MG63 (cell line): Measurements from ENCODE around the gene KCNJ16. TPM values are rescaled to one million over a fixed set of nuclear protein-coding genes. Genes with fewer than 3 reads are reported as not detected.
A peak's percentile ranks its signal among the peaks of the same experiment; 100 is the strongest.

ENCODE experiments used
- DNase-seq: peaks from one replicate; pipeline ENCODE4 v3.0.0-alpha.2; 2020
- H3K27me3 ChIP-seq: fragments of 250-450 bp; sonication (Bioruptor Pico); 2 replicates; pipeline ENCODE4 v1.5.1; 2020; ENCODE audit warnings: mild to moderate bottlenecking, moderate library complexity
- H3K36me3 ChIP-seq: fragments of 250-450 bp; sonication (Bioruptor Pico); 2 replicates; pipeline ENCODE4 v1.5.1; 2020; ENCODE audit warnings: mild to moderate bottlenecking, moderate library complexity
- H3K4me3 ChIP-seq: fragments of 250-450 bp; sonication (Bioruptor Pico); 2 replicates; pipeline ENCODE4 v1.5.1; 2020; ENCODE audit warnings: mild to moderate bottlenecking, moderate library complexity
- H3K9me3 ChIP-seq: fragments of 250-450 bp; sonication (Bioruptor Pico); 2 replicates; pipeline ENCODE4 v1.5.1; 2020; ENCODE audit warnings: mild to moderate bottlenecking, moderate library complexity
- total RNA-seq: library from RNA; depleted of rRNA; stranded (reverse); fragments of >200 nt; shearing (Covaris generic); gene quantifications from 2 replicates; pipeline ENCODE4 v1.2.3, GENCODE V29; 2014; ENCODE audit warnings: low replicate concordance

Gene KCNJ16
- total RNA-seq, 1 experiment from 2014 or later = not detected

DNA sequence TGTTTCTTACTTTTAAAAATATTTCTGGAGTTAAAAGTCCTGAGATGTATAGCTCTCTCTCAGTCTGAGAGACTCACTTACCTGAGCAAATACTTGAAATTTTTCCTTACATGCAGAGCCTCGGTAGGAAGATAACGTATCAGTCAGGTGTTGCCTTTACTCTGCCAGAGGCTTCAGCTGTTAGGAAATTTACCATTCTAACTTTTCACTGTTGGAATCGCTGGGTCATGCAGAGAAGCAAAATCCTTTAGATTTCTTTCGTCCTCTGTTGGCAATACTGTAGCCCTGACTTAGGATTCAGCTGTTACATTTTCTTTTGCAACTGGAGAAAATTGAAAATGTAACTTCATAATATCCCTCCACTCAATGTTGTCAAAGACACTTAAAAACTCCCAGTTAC lies 20.0 kb upstream of the KCNJ16 start:
- H3K4me3 ChIP-seq = no peak overlapping the region
- H3K36me3 ChIP-seq = no peaks in the 10 kb centered on the region
- no peaks in the 10 kb centered on the region for H3K9me3 ChIP-seq
- no peaks in the 10 kb centered on the region for H3K27me3 ChIP-seq
- DNase-seq = no peak

GRCh38 chr17:70059071-70059470 lies 16.0 kb upstream of the KCNJ16 start:
- Histone ChIP-seq H3K27me3 (no peaks in the 10 kb centered on the region), H3K4me3 (no peak overlapping the region), H3K9me3 (no peaks in the 10 kb centered on the region), H3K36me3 (no peaks in the 10 kb centered on the region)
- DNase-seq = no peak

DNA sequence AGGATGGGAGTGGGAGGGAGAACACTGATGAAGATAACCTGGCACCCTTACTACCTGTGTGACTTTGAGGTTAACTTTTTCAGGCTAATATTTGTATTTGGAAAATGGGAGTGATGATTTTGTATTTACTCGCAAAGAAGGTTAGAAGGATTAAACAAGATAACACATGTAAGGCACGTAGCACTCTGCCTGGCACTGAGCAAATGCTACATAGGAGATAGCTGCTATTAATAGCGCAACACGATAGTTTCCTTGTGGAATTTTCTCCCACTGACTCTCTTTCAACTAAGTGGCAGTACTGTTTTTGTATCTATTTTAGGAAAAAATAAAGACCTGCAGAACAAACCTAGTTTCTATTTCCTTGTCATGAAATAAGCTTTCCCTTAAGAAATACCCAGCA lies 15.4 kb upstream of the KCNJ16 start:
- DNase-seq = no peak
- Histone ChIP-seq H3K4me3 (no peak overlapping the region), H3K36me3 (no peaks in the 10 kb centered on the region)

DNA sequence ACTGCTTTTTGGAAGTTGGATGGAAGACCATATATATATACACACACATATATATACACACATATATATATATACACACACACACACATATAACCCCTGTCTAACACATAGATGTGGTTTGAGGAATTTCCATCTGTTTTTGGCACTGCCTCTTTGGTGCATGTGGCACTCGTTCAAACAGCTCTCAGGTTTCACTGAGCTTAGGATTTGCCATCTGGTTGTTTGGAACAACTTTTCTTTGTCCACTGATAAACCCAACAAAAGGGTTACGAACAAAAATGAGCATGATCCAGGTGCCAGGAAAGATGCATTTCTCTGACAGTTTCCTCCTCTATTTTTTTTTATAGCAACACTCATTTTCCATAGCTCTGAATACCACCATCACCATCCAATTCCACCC lies 14.6 kb upstream of the KCNJ16 start:
- no peaks in the 10 kb centered on the region for H3K27me3 ChIP-seq
- H3K9me3 ChIP-seq = no peaks in the 10 kb centered on the region
- no peak overlapping the region for H3K4me3 ChIP-seq
- peak; percentile 24 for DNase-seq
- no peaks in the 10 kb centered on the region for H3K36me3 ChIP-seq

More for the DNA sequence above, 15.4 kb upstream of the KCNJ16 start:
- H3K9me3 ChIP-seq = no peaks in the 10 kb centered on the region
- no peaks in the 10 kb centered on the region for H3K27me3 ChIP-seq

- DNase-seq = no peak
- H3K9me3 ChIP-seq = no peaks in the 10 kb centered on the region
- H3K36me3 ChIP-seq = no peaks in the 10 kb centered on the region
- no peak overlapping the region for H3K4me3 ChIP-seq
- H3K27me3 ChIP-seq = no peaks in the 10 kb centered on the region
Observed at GRCh38 chr17:70067134-70067533, 7.9 kb upstream of the KCNJ16 start.

DNA sequence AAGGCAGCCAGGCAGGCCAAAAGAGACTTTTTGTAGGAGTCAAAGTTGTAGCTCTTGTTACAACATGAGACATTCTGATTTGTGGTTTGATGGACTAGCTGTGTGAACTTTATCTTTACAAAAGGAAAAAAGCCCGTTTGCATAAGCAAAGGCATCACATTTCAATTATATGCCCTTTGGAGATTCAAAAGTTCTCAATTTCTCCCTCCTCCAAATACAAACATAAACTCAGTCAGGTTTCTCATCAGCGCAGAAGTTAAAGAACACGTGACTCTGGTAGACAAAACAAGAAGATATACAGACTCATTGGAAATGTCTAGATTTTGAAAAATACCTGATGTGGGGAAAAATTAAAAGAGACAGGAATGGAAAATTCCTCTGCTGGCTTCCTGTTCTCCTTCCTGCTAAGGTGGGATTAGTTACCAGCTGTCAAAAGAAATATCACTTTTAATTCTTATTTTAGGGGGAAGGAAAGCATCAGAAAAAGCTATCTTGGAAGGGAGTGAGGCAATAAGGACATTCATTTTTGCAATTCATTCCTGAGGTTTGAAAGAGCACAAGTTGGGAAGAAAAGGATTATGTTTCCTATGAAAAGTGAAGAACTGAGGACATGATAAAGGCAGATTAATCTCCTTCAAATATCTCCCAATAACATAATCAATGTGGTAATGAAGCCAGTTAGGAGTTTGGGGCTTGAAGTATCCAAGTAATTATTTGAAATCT lies 4.6 kb upstream of the KCNJ16 start:
- no peak overlapping the region for H3K4me3 ChIP-seq
- DNase-seq = no peak
- H3K36me3 ChIP-seq = no peaks in the 10 kb centered on the region
- H3K9me3 ChIP-seq = no peaks in the 10 kb centered on the region
- no peaks in the 10 kb centered on the region for H3K27me3 ChIP-seq

DNA sequence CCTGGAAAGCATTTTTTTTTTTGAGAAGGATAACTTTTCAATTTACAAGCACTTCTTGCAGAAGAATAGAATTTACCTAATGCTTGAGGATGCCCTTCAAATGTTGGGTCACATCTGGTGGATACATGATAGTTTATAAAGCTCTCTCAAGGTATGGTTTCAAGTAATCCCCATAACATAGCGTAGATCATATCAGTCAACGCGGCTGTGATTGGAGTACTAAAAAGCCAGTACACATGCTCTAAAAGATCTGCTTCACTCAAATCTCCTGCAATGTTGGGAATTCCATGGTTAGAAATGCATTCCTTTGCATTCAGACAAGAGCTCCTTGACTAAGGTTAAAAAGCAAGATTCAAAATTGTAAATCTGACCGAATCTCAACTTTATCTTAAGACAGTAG lies 3.9 kb upstream of the KCNJ16 start:
- no peaks in the 10 kb centered on the region for H3K9me3 ChIP-seq
- H3K36me3 ChIP-seq = no peaks in the 10 kb centered on the region
- no peaks in the 10 kb centered on the region for H3K27me3 ChIP-seq
- H3K4me3 ChIP-seq = no peak overlapping the region
- no peak for DNase-seq

GRCh38 chr17:70071620-70072019 lies 3.4 kb upstream of the KCNJ16 start:
- Histone ChIP-seq H3K36me3 (no peaks in the 10 kb centered on the region), H3K27me3 (no peaks in the 10 kb centered on the region), H3K4me3 (no peak overlapping the region), H3K9me3 (no peaks in the 10 kb centered on the region)
- DNase-seq = no peak

- DNase-seq = no peak
- H3K4me3 ChIP-seq = no peak overlapping the region
- H3K9me3 ChIP-seq = no peaks in the 10 kb centered on the region
- no peaks in the 10 kb centered on the region for H3K36me3 ChIP-seq
- no peaks in the 10 kb centered on the region for H3K27me3 ChIP-seq
Observed at GRCh38 chr17:70072546-70073309, 2.3 kb upstream of the KCNJ16 start.

- Histone ChIP-seq H3K9me3 (no peaks in the 10 kb centered on the region), H3K27me3 (no peaks in the 10 kb centered on the region), H3K36me3 (no peaks in the 10 kb centered on the region), H3K4me3 (no peak overlapping the region)
- no peak for DNase-seq
Observed at GRCh38 chr17:70073310-70073709, 1.7 kb upstream of the KCNJ16 start.

DNA sequence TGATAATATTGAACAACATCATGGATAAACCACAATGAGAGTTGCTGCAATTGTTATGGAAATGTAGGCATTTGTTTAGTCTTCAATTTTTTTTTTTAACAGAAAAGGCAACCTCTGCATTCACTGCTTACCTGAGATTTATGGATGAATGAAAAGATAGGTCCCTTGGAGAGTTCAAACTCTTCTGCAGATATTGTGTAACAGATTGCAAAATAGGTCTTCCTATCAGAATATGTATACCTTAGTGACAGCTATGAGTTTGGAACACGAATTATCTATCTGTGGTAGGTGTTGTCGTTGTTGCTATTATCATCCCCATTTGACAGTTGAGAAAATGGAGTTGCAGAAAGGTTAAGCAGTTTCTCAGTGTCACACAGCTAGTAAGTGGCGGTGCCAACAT lies 1.2 kb upstream of the KCNJ16 start:
- Histone ChIP-seq H3K36me3 (no peaks in the 10 kb centered on the region), H3K27me3 (no peaks in the 10 kb centered on the region), H3K4me3 (no peak overlapping the region), H3K9me3 (no peaks in the 10 kb centered on the region)
- no peak for DNase-seq

GRCh38 chr17:70074236-70074830 lies 692 bp upstream of the KCNJ16 start:
- Histone ChIP-seq H3K4me3 (no peak overlapping the region), H3K27me3 (no peaks in the 10 kb centered on the region), H3K36me3 (no peaks in the 10 kb centered on the region), H3K9me3 (no peaks in the 10 kb centered on the region)
- no peak for DNase-seq

DNA sequence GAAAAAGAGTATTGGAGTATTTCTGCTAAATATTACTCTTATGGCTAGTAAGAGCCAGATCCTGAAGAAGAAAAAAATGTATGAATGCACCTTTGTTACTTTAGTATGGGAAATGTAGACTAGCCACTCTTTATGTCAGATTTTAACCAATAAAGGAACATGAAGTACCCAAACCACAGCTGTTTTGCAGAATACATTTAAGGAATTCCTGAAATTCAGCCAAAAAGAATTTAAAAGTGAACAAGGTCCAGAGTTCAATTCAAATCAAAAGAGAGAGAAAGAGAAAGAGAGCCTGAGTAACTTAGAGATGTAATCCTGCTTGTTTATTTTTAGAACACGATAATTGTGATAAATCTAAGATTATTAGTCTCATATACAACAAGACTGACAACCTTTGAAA lies 1.2 kb downstream of the KCNJ16 start:
- DNase-seq = no peak
- Histone ChIP-seq H3K36me3 (no peaks in the 10 kb centered on the region), H3K4me3 (no peak overlapping the region), H3K27me3 (no peaks in the 10 kb centered on the region), H3K9me3 (no peaks in the 10 kb centered on the region)

- DNase-seq = no peak
Observed at GRCh38 chr17:70076831-70077230, 1.8 kb downstream of the KCNJ16 start.

GRCh38 chr17:70078549-70078948 lies 3.5 kb downstream of the KCNJ16 start:
- DNase-seq = no peak
- Histone ChIP-seq H3K36me3 (no peaks in the 10 kb centered on the region), H3K4me3 (no peak overlapping the region), H3K9me3 (no peaks in the 10 kb centered on the region), H3K27me3 (no peaks in the 10 kb centered on the region)

More at GRCh38 chr17:70076831-70077230, 1.8 kb downstream of the KCNJ16 start:
- Histone ChIP-seq H3K36me3 (no peaks in the 10 kb centered on the region), H3K4me3 (no peak overlapping the region), H3K27me3 (no peaks in the 10 kb centered on the region), H3K9me3 (no peaks in the 10 kb centered on the region)

GRCh38 chr17:70078994-70079531 lies 4.0 kb downstream of the KCNJ16 start:
- H3K36me3 ChIP-seq = no peaks in the 10 kb centered on the region
- no peaks in the 10 kb centered on the region for H3K9me3 ChIP-seq
- H3K4me3 ChIP-seq = no peak overlapping the region
- no peak for DNase-seq
- no peaks in the 10 kb centered on the region for H3K27me3 ChIP-seq

GRCh38 chr17:70080541-70081347 lies 5.7 kb downstream of the KCNJ16 start:
- Histone ChIP-seq H3K36me3 (no peaks in the 10 kb centered on the region), H3K9me3 (no peaks in the 10 kb centered on the region), H3K27me3 (no peaks in the 10 kb centered on the region), H3K4me3 (no peak overlapping the region)
- no peak for DNase-seq
